Subcutaneous abdominal adipose tissue (tissue), 5 donors: ENCODE results near the gene DOCK1.
"Not testable (repeated sequence)": the region's sequence is repeated elsewhere in the genome, so short reads cannot be mapped to it uniquely, and the experiment has no call there.

ENCODE experiments used
- H3K27ac ChIP-seq: one replicate; pipeline ENCODE4 v1.7.0; 2013; ENCODE audit warnings: low read depth, mild to moderate bottlenecking, inconsistent platforms, low read length, moderate library complexity
- H3K27me3 ChIP-seq, 5 donors: one replicate each; pipeline ENCODE4 v1.7.0; 2013; ENCODE audit warnings: low read length in 5 of 5, inconsistent platforms in 1 of 5; ENCODE audit not compliant: control insufficient read depth in 5 of 5, insufficient read depth in 4 of 5
- H3K36me3 ChIP-seq, 5 donors: one replicate each; pipeline ENCODE4 v1.7.0; 2013; ENCODE audit warnings: low read length in 5 of 5; ENCODE audit not compliant: control insufficient read depth in 5 of 5, insufficient read depth in 5 of 5
- H3K4me1 ChIP-seq, 5 donors: one replicate each; pipeline ENCODE4 v1.7.0; 2013; ENCODE audit warnings: low read length in 5 of 5, mild to moderate bottlenecking in 3 of 5, moderate library complexity in 1 of 5; ENCODE audit not compliant: control insufficient read depth in 5 of 5, insufficient read depth in 5 of 5
- H3K4me3 ChIP-seq, 5 donors: one replicate each; pipeline ENCODE4 v1.7.0; 2013; ENCODE audit warnings: low read length in 5 of 5, low read depth in 1 of 5
- H3K9ac ChIP-seq, 5 donors: one replicate each; pipeline ENCODE4 v1.7.0; 2013; ENCODE audit warnings: low read length in 5 of 5, mild to moderate bottlenecking in 4 of 5, moderate library complexity in 3 of 5
- H3K9me3 ChIP-seq, 5 donors: one replicate each; pipeline ENCODE4 v1.7.0; 2013; ENCODE audit warnings: low read length in 5 of 5; ENCODE audit not compliant: control insufficient read depth in 5 of 5
- donor health status: healthy.
- donor health status: healthy.
- donor health status: healthy.
- donor health status: healthy.
- donor health status: healthy.

The DOCK1 gene

DNA sequence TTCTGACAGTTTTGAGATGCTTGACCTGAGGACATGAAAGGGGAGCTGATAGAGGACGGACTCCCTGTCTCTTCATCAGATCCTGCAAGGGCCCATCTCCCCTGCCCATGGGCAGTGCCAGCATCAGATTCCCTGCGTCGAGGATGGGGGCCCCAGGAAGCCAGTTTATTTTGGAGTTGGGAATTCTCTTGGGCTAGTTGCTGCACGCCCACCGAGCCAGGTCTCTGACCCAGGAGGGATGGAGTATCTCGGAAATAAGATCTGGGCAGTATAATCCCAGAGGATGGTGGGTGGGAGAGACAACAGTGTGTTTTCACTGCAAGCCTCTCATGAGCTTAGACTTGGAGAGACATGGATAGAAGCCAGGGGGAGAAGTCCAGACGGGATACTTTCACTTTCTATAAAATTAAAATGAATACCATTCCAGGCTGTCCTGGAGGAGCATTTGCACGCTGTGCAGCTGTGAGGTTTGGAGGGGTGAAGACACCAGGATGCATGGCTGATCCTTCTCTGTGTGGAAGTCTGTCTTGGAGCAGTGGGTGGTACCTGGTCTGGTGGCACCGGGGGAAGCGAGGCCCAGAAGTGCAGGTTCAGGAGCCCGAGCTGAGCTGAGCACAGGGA lies 25.8 kb downstream of the DOCK1 start:
- H3K27ac ChIP-seq = no peak overlapping the region
- H3K36me3 ChIP-seq = peaks cover 0 to 12% (median 10%) of the 10 kb centered on the region in 5 donors
- peak overlapping the region in 2 of 5 donors; percentile 46 to 50 for H3K9ac ChIP-seq
- H3K9me3 ChIP-seq = no peaks in the 10 kb centered on the region
- peak overlapping the region; percentile 20 to 58 (median 53) for H3K4me3 ChIP-seq
- peaks cover 6 to 45% (median 28%) of the 10 kb centered on the region in 5 donors for H3K4me1 ChIP-seq
- no peaks in the 10 kb centered on the region for H3K27me3 ChIP-seq

GRCh38 chr10:126931544-126931943 lies 26.3 kb downstream of the DOCK1 start:
- Histone ChIP-seq H3K4me1 (peaks cover 6 to 45% (median 28%) of the 10 kb centered on the region in 5 donors), H3K4me3 (peak overlapping the region; percentile 20 to 58 (median 53)), H3K36me3 (peaks cover 0 to 12% (median 10%) of the 10 kb centered on the region in 5 donors), H3K27ac (no peak overlapping the region), H3K9ac (peak overlapping the region in 2 of 5 donors; percentile 46 to 50), H3K9me3 (no peaks in the 10 kb centered on the region), H3K27me3 (no peaks in the 10 kb centered on the region)

GRCh38 chr10:126932516-126932915 lies 27.3 kb downstream of the DOCK1 start:
- peaks cover 0 to 10% (median 8%) of the 10 kb centered on the region in 5 donors for H3K36me3 ChIP-seq
- H3K27me3 ChIP-seq = no peaks in the 10 kb centered on the region
- no peaks in the 10 kb centered on the region for H3K9me3 ChIP-seq
- H3K4me1 ChIP-seq = peaks cover 6 to 45% (median 28%) of the 10 kb centered on the region in 5 donors
- H3K27ac ChIP-seq = no peak overlapping the region
- H3K9ac ChIP-seq = no peak overlapping the region
- no peak overlapping the region for H3K4me3 ChIP-seq

DNA sequence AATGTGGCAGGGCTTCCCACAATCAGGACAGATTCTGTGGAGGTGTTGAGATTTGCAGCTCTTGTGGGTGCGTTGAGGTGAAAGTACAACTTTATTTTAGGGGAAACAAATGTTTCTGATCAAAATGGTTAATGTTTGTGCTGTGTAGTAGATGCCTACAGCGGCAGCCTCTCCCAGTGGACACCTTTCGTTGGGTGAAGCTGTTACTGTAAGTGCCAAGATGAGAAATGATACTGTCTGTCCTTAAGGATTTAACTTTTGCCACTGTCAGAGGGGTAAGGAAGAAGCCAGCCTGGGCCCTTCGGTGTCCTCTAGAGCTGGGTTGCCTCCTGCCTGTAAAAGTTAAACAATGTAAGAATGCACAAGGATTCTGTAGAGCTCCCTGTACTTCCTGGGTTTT lies 27.9 kb downstream of the DOCK1 start:
- Histone ChIP-seq H3K27ac (no peak overlapping the region), H3K4me1 (peaks cover 4 to 44% (median 25%) of the 10 kb centered on the region in 5 donors)

GRCh38 chr10:126935263-126935946 lies 30.2 kb downstream of the DOCK1 start:
- Histone ChIP-seq H3K27me3 (no peaks in the 10 kb centered on the region), H3K36me3 (no peaks in the 10 kb centered on the region), H3K27ac (no peak overlapping the region), H3K4me1 (peaks cover 2 to 31% (median 20%) of the 10 kb centered on the region in 5 donors), H3K9ac (peak overlapping the region in 1 of 5 donors; percentile 39), H3K4me3 (no peak overlapping the region), H3K9me3 (no peaks in the 10 kb centered on the region)

More for the DNA sequence above, 27.9 kb downstream of the DOCK1 start:
- H3K9me3 ChIP-seq = no peaks in the 10 kb centered on the region
- no peak overlapping the region for H3K9ac ChIP-seq
- no peaks in the 10 kb centered on the region for H3K27me3 ChIP-seq
- peaks cover 0 to 5% (median 2%) of the 10 kb centered on the region in 5 donors for H3K36me3 ChIP-seq
- H3K4me3 ChIP-seq = no peak overlapping the region

GRCh38 chr10:126937026-126937425 lies 31.8 kb downstream of the DOCK1 start:
- Histone ChIP-seq H3K4me1 (peaks cover under 1 to 14% (median 6%) of the 10 kb centered on the region in 5 donors), H3K27ac (no peak overlapping the region), H3K4me3 (no peak overlapping the region), H3K9me3 (no peaks in the 10 kb centered on the region), H3K27me3 (no peaks in the 10 kb centered on the region), H3K9ac (no peak overlapping the region), H3K36me3 (no peaks in the 10 kb centered on the region)

DNA sequence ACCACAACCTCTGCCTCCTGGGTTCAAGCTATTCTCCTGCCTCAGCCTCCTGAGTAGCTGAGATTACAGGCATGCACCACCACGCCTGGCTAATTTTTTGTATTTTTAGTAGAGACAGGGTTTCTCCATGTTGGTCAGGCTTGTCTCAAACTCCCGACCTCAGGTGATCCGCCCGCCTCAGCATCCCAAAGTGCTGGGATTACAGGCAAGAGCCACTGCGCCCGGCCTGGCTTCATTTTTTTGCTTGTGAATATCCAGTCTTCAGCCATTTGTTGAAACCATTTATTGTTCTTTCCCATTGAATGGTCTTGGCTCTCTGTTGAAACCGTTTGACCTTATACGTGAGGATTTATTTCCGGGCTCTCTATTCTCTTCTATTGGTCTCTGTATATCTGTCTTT lies 32.9 kb downstream of the DOCK1 start:
- H3K9ac ChIP-seq, H3K4me3 ChIP-seq, H3K4me1 ChIP-seq, H3K9me3 ChIP-seq, H3K27me3 ChIP-seq, H3K36me3 ChIP-seq, H3K27ac ChIP-seq: not testable (repeated sequence)

DNA sequence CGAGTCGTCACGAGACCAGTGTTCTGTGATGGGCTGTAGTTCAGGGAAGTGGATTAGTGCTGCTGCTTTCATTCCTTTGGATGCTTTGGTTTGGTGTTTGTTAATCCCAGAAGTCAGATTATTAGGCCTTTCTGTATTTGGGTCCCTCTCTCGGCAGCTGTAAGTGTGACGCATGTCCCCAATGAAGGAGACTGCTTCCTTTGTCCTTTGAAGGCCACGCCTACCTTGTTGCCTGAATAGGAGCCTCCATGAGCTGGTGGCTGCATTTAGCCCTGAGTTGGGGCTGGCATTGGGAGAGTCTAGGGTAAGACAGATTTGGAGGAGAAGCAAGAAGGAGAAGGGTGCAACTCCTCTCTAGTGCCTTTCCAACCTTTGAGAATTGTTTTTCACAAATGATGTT lies 34.5 kb downstream of the DOCK1 start:
- H3K27me3 ChIP-seq = no peaks in the 10 kb centered on the region
- H3K4me1 ChIP-seq = peaks cover 0 to 8% (median 6%) of the 10 kb centered on the region in 5 donors
- no peaks in the 10 kb centered on the region for H3K9me3 ChIP-seq
- H3K36me3 ChIP-seq = no peaks in the 10 kb centered on the region
- no peak overlapping the region for H3K9ac ChIP-seq
- H3K27ac ChIP-seq = no peak overlapping the region
- H3K4me3 ChIP-seq = no peak overlapping the region

DNA sequence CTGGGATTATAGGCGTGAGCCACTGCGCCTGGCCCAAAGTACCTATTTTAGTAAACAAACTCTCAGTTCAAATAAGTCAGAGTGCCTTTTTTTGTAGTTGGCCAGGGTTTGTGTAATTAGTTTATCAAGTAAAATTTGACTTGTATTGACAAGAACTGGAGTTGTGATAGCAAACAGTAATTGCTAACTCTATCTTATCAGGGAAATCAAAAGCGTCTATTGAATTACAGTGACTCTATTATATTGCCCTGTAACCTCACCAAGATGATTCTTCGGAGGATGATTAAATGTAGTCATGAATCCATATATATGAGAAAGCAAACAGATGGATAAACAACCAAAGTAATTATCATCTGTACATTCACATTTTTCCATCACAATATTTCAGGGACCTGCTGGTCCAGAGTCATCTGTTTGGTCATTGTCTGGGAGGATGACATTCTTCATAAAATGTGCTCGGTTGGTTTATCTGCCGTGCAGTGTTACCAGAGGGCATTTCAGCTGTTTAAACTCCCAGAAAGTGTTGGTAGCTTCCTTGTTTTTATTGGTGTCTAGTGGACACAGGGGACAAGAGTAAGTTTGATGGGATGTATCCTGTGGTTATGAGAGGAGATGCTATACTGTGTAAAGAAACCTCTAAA lies 35.6 kb downstream of the DOCK1 start:
- Histone ChIP-seq H3K4me1 (no peaks in the 10 kb centered on the region), H3K27me3 (no peaks in the 10 kb centered on the region), H3K4me3 (no peak overlapping the region), H3K36me3 (peaks cover 0 to 4% (median 3%) of the 10 kb centered on the region in 5 donors), H3K9me3 (no peaks in the 10 kb centered on the region), H3K9ac (no peak overlapping the region), H3K27ac (no peak overlapping the region)

DNA sequence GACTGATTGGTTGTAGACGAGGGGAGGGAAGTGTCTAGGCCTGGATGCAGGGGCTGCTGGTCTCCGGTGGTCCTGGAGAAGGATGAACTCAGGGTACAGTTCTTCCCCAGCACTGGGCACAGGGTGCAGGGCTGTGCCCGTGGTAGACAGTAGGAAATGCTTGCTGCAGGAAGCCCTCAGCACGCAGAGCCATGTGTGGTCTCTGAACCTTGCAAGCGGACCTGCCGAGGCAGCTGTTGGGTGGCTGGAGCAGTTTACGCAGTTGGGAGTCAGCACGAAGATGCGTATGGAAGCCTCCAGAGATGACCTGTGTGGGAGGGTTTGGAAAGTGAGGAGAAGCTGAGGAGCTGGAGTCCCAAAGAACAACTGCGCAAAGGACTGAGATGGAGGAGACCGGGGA lies 39.0 kb downstream of the DOCK1 start:
- Histone ChIP-seq H3K9me3 (peaks cover 0 to 3% (median 0%) of the 10 kb centered on the region in 5 donors), H3K36me3 (peaks cover 0 to 8% (median 3%) of the 10 kb centered on the region in 5 donors), H3K4me1 (peaks cover 0 to 3% (median 0%) of the 10 kb centered on the region in 5 donors), H3K9ac (no peak overlapping the region), H3K27ac (no peak overlapping the region), H3K27me3 (no peaks in the 10 kb centered on the region), H3K4me3 (no peak overlapping the region)
